HG03196 (cell line): ENCODE results near the gene PRODH.
"Not testable (repeated sequence)": the region's sequence is repeated elsewhere in the genome, so short reads cannot be mapped to it uniquely, and the experiment has no call there.

ENCODE experiments used
- ATAC-seq: cut with Tn5 transposase; IDR thresholded peaks from one replicate; pipeline ENCODE4 v1.9.1; 2021; ENCODE audit not compliant: unreplicated experiment

PRODH gene

GRCh38 chr22:18911535-18911934 is 24.6 kb downstream of the PRODH start:
- not testable (repeated sequence) for ATAC-seq

GRCh38 chr22:18909556-18909955 is 26.5 kb downstream of the PRODH start:
- ATAC-seq: no peak

DNA sequence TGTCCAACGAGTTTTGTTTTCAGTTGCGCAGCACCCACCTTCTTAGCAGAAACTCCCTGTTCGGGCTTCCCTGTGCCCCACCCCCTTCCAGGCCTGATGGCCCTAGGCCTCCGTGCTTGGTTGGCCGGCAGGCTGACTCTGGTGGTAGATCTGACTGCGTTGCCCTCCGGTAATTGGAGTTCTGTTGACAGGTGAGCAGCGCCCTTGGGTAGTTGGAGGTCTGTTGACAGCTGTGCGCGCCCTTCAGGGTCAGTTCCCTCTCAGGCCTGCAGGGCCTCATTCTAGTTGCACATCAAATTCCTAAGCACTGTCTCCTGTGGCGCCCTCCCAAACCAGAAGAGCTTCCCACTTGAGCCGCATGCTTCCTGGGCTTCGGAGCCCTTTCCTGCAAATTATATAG is 29.2 kb downstream of the PRODH start:
- no peak for ATAC-seq

DNA sequence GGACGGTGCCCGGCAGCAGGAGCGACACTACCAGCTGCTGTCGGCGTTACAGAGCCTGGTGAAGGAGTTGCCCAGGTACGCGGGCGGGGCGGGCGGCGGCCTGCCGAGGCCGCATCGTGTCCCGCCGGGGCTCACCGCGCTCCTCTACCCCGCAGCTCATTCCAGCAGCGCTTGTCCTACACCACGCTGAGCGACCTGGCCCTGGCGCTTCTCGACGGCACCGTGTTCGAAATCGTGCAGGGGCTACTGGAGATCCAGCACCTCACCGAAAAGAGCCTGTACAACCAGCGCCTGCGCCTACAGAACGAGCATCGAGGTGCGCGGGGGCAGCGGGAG is 29.7 kb downstream of the PRODH start:
- peak; percentile 6 for ATAC-seq

- peak; percentile 83 for ATAC-seq
Measured at GRCh38 chr22:18905540-18906409, 30.3 kb downstream of the PRODH start, which contains the start of gene DGCR6. DGCR6 (plus strand) TSS chr22:18906320; CDS start chr22:18906375, 55 bp downstream.

- not testable (repeated sequence) for ATAC-seq
Measured at GRCh38 chr22:18896037-18896657, 39.9 kb downstream of the PRODH start.

DNA sequence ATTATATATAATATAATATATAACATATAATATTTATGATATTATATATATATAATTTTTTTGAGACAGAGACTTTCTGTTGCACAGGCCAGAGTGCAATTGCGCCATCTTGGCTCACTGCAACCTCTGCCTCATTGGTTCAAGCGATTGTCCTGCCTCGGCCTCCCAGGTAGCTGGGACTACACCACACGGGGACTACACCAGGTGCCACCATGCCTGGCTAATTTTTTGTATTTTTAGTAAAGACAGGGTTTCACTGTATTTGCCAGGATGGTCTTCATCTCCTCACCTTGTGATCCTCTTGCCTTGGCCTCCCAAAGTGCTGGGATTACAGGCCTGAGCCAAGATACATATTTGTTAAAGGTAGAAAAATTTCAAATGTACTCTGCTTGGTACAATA is 42.3 kb downstream of the PRODH start:
- not testable (repeated sequence) for ATAC-seq

GRCh38 chr22:18890510-18891192 is 45.4 kb downstream of the PRODH start:
- not testable (repeated sequence) for ATAC-seq

- no peak for ATAC-seq
Measured at GRCh38 chr22:18888115-18888514, 48.0 kb downstream of the PRODH start.

DNA sequence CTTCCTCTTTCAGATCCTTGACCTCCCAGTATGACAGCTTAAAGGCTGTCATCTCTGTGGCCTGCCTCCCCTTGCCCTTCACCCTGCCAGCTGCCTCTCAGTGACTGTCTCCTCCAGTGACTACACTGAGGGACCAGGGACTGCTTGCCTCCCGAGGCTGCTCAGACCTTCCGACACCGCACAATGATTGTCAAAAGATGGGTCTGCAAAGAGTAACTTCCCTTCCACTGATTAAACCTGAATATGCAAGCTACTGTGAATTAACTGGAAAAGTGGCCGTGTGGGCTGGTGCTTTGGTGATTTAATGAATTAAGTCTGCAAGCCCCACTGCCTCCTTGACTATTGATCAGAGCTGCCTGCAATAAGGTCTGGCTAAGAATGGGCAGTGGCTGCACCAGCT is 51.6 kb downstream of the PRODH start:
- not testable (repeated sequence) for ATAC-seq

DNA sequence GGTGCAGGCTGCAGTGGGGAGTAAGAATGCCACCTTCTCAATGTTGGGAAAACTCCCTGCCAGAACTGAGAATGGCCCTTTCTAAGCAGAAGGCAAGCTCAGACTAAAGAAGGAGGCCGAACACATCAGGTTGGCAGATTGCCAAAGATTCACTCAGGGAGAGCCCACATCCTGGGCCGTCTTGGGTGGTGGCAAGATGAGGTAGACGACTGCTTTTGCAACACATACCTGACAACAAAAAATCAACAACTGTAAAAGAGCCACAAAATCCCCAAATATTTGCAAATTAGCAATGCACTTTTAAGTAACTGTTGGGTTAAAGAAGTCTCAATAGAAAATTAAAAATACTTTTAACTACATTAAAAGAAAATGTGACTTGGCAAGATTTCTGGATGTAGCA is 54.8 kb downstream of the PRODH start:
- not testable (repeated sequence) for ATAC-seq
